GM12878 (cell line): ENCODE data around the gene BRSK2. TPM values are rescaled to one million over a fixed set of nuclear protein-coding genes. Genes with fewer than 3 reads are reported as not detected.

Experiments used
- ATAC-seq: fragments of 200-7000 bp; cut with Tn5 transposase; 3 replicates; pipeline ENCODE4 v1.9.1; 2020; ENCODE audit warnings: mild to moderate bottlenecking, moderate library complexity
- BruUV-seq: library from RNA; stranded (reverse); fragments of 400-500 nt; replicated peaks from 2 replicates; lab custom pipeline; 2021; lab: Mats Ljungman, UMichigan
- CTCF ChIA-PET: fragments of 300-600 bp; sonication (Branson Sonifier 250); formaldehyde crosslinking; extraction: SDS; loops from one replicate; lab custom pipeline; 2021; ENCODE audit warnings: inconsistent platforms; lab: Yijun Ruan, JAX
- POLR2A ChIA-PET: fragments of 350-600 bp; formaldehyde crosslinking; extraction: SDS; loops from one replicate; lab custom pipeline; 2021; ENCODE audit warnings: inconsistent platforms; lab: Charles Lee
- RAD21 ChIA-PET: fragments of 300-600 bp; sonication (Branson Sonifier 250); formaldehyde crosslinking; loops from one replicate; lab custom pipeline; 2023; ENCODE audit warnings: antibody characterized with exemption; ENCODE audit not compliant: unreplicated experiment; lab: Charles Lee
- SMC1A ChIA-PET: fragments of 300-600 bp; sonication (Branson Sonifier 250); formaldehyde crosslinking; loops from one replicate; lab custom pipeline; 2023; ENCODE audit not compliant: unreplicated experiment, uncharacterized antibody; lab: Charles Lee
- DNase-seq: peaks from one replicate; pipeline ENCODE4 v3.0.0-alpha.2; 2011; ENCODE audit warnings: low read depth, low spot score
- FAIRE-seq: peaks from 3 replicates; lab custom pipeline; 2011; peaks lifted over from hg19 to GRCh38; lab: Jason Lieb, UNC
- H2AFZ ChIP-seq: 2 replicates; pipeline ENCODE4 v1.6.0; 2011; ENCODE audit warnings: low read depth, low read length, control low read depth; ENCODE audit not compliant: control insufficient read depth
- H3K27ac ChIP-seq: 2 replicates; pipeline ENCODE4 v1.5.1; 2011; ENCODE audit warnings: control low read depth; ENCODE audit not compliant: control insufficient read depth, insufficient read depth
- H3K27me3 ChIP-seq, 2 experiments: replicated peaks in 1 of 2; 2 replicates each; pipeline versions ENCODE4 v1.6.0 to v1.6.1; 2011; ENCODE audit warnings: low read length in 1 of 2; ENCODE audit not compliant: control insufficient read depth in 2 of 2, insufficient read depth in 2 of 2
- H3K36me3 ChIP-seq, 2 experiments: 2 replicates each; pipeline ENCODE4 v1.5.1; 2011; ENCODE audit warnings: low read length in 1 of 2; ENCODE audit not compliant: control insufficient read depth in 2 of 2, insufficient read depth in 2 of 2
- H3K4me1 ChIP-seq: 2 replicates; pipeline ENCODE4 v1.6.1; 2011; ENCODE audit warnings: mild to moderate bottlenecking, low read length, moderate library complexity, mixed read lengths; ENCODE audit not compliant: control insufficient read depth, insufficient read depth
- H3K4me2 ChIP-seq: 2 replicates; pipeline ENCODE4 v1.6.0; 2011; ENCODE audit warnings: control low read depth; ENCODE audit not compliant: control insufficient read depth, insufficient read depth
- H3K4me3 ChIP-seq: fragments of 200-600 bp; sonication (generic); 2 replicates; pipeline ENCODE4 v1.5.1; 2016
- H3K79me2 ChIP-seq: 2 replicates; pipeline ENCODE4 v1.6.0; 2011; ENCODE audit warnings: low read length; ENCODE audit not compliant: control insufficient read depth, insufficient read depth
- H3K9ac ChIP-seq: 2 replicates; pipeline ENCODE4 v1.8.0; 2011; ENCODE audit warnings: low read length, control low read depth, mixed read lengths; ENCODE audit not compliant: control insufficient read depth, insufficient read depth
- H3K9me3 ChIP-seq: replicated peaks from 3 replicates; pipeline ENCODE4 v1.5.1; 2011; ENCODE audit warnings: mild to moderate bottlenecking, low read length; ENCODE audit not compliant: control insufficient read depth, insufficient read depth
- H4K20me1 ChIP-seq: 2 replicates; pipeline ENCODE4 v1.6.0; 2011; ENCODE audit not compliant: control insufficient read depth, insufficient read depth
- HCFC1 ChIP-seq: fragments of 150-350 bp; IDR thresholded peaks from 2 replicates; pipeline ENCODE4 v1.6.1; 2014; ENCODE audit warnings: low read length
- KDM1A ChIP-seq: fragments of 200-600 bp; sonication (generic); IDR thresholded peaks from 2 replicates; pipeline ENCODE4 v1.6.1; 2016; ENCODE audit warnings: borderline replicate concordance
- MEF2A ChIP-seq: IDR thresholded peaks from 2 replicates; pipeline ENCODE4 v1.6.1; 2011; ENCODE audit warnings: low read depth, mild to moderate bottlenecking, low read length, moderate library complexity; ENCODE audit not compliant: insufficient read depth
- NFXL1 ChIP-seq: fragments of 450-650 bp; IDR thresholded peaks from 2 replicates; pipeline ENCODE4 v1.6.1; 2017; ENCODE audit warnings: antibody characterized with exemption, mild to moderate bottlenecking, borderline replicate concordance
- PRDM15 ChIP-seq: fragments of 450-650 bp; formaldehyde crosslinking; IDR thresholded peaks from 2 replicates; pipeline ENCODE4 v1.4.0; 2020; ENCODE audit warnings: mild to moderate bottlenecking, moderate library complexity
- RELB ChIP-seq: fragments of 450-650 bp; IDR thresholded peaks from 2 replicates; pipeline ENCODE4 v1.6.1; 2017; ENCODE audit warnings: low read depth, mild to moderate bottlenecking, moderate library complexity
- SMAD1 ChIP-seq: fragments of 450-650 bp; IDR thresholded peaks from 2 replicates; pipeline ENCODE4 v1.6.1; 2018; ENCODE audit warnings: mild to moderate bottlenecking, low read depth; ENCODE audit not compliant: partially characterized antibody
- STAT1 ChIP-seq: fragments of 450-650 bp; conservative IDR thresholded peaks from 2 replicates; pipeline ENCODE4 v1.6.1; 2014; ENCODE audit warnings: antibody characterized with exemption, mild to moderate bottlenecking
- ZNF217 ChIP-seq: fragments of 450-650 bp; IDR thresholded peaks from 2 replicates; pipeline ENCODE4 v1.6.1; 2017; ENCODE audit warnings: antibody characterized with exemption, mild to moderate bottlenecking
- WGBS: methylation state at CpG from one replicate; pipeline ENCODE4 v1.1.6; 2016; ENCODE audit warnings: low lambda C conversion rate; ENCODE audit not compliant: insufficient replicate concordance, insufficient coverage; ENCODE audit errors: missing lambda C conversion rate; 5-methylcytosine and 5-hydroxymethylcytosine counted together
- in situ Hi-C: fragments of 300-500 bp; cut with MboI; formaldehyde crosslinking; loops from 9 replicates; pipeline ENCODE4 v1.14.3; 2018; ENCODE audit warnings: mixed read lengths
- intact Hi-C: fragments of 100-400 bp; cut with micrococcal nuclease; formaldehyde crosslinking; loops from one replicate; pipeline ENCODE4 v1.14.2; 2022; ENCODE audit not compliant: unreplicated experiment
- polyA plus RNA-seq, 11 experiments: library from polyadenylated mRNA; depleted of rRNA in 4 of 11; unstranded in 6 of 11; stranded (reverse) in 5 of 11; fragments of >200 nt; fragmentation: Nextera tagmentation in 4 of 11; fragmentation: Illumina TruSeq in 1 of 11; extraction: Ambion mirVana in 4 of 11; extraction: Trizol in 1 of 11; gene quantifications; 1 replicate in 1 of 11; 2 replicates in 10 of 11; pipeline versions ENCODE4 v1.2.1 to v1.2.3, GENCODE V29; 2011 to 2016; ENCODE audit warnings: inconsistent platforms in 2 of 11, missing spikeins in 2 of 11, low read depth in 1 of 11
- total RNA-seq, 4 experiments: library from RNA; depleted of rRNA in 3 of 4; stranded (reverse); fragments of >200 nt in 3 of 4; fragmentation: Illumina TruSeq in 1 of 4; extraction: Trizol in 1 of 4; gene quantifications; 2 replicates each; pipeline versions ENCODE4 v1.2.1 to v1.2.3, GENCODE V29; 2013 to 2021
- TF ChIP-seq, protein P1 (sequence below): fragments of 450-650 bp; IDR thresholded peaks from 2 replicates; pipeline ENCODE4 v1.6.1; 2017; ENCODE audit warnings: mild to moderate bottlenecking, moderate library complexity
- TF ChIP-seq, protein P2 (sequence below): fragments of 450-650 bp; IDR thresholded peaks from 2 replicates; pipeline ENCODE4 v1.6.1; 2016; ENCODE audit warnings: mild to moderate bottlenecking

Gene BRSK2
- total and polyA plus RNA-seq, 10 of the 15 experiments (the other 5 are each of a cell fraction or from before 2014, with no cell fraction given): 0.13 TPM; not detected in 9

- no peak for TF ChIP-seq MEF2A
- TF ChIP-seq HCFC1: no peak
- TF ChIP-seq, protein P1, sequence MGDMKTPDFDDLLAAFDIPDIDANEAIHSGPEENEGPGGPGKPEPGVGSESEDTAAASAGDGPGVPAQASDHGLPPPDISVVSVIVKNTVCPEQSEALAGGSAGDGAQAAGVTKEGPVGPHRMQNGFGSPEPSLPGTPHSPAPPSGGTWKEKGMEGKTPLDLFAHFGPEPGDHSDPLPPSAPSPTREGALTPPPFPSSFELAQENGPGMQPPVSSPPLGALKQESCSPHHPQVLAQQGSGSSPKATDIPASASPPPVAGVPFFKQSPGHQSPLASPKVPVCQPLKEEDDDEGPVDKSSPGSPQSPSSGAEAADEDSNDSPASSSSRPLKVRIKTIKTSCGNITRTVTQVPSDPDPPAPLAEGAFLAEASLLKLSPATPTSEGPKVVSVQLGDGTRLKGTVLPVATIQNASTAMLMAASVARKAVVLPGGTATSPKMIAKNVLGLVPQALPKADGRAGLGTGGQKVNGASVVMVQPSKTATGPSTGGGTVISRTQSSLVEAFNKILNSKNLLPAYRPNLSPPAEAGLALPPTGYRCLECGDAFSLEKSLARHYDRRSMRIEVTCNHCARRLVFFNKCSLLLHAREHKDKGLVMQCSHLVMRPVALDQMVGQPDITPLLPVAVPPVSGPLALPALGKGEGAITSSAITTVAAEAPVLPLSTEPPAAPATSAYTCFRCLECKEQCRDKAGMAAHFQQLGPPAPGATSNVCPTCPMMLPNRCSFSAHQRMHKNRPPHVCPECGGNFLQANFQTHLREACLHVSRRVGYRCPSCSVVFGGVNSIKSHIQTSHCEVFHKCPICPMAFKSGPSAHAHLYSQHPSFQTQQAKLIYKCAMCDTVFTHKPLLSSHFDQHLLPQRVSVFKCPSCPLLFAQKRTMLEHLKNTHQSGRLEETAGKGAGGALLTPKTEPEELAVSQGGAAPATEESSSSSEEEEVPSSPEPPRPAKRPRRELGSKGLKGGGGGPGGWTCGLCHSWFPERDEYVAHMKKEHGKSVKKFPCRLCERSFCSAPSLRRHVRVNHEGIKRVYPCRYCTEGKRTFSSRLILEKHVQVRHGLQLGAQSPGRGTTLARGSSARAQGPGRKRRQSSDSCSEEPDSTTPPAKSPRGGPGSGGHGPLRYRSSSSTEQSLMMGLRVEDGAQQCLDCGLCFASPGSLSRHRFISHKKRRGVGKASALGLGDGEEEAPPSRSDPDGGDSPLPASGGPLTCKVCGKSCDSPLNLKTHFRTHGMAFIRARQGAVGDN: no peak
These were observed 106.5 kb downstream of the BRSK2 start (continued) for GRCh38 chr11:1496091-1496760.

GRCh38 chr11:1496761-1497095 lies 107.0 kb downstream of the BRSK2 start:
- peaks cover 0 to 4% of the 10 kb centered on the region in 2 experiments; a peak in 2 of 4 replicates for H3K36me3 ChIP-seq
- no TSS peak for BruUV-seq
- FAIRE-seq (no peak), ATAC-seq (no peak), DNase-seq (no peak)
- in situ Hi-C loops (no loop called here), intact Hi-C loops (no loop called here)
- ChIA-PET RAD21 (no interaction called here), POLR2A (no interaction called here), SMC1A (no interaction called here), CTCF (no interaction called here)
- peaks cover 3% of the 10 kb centered on the region; the same call in 1 of the 2 replicates for H3K4me1 ChIP-seq
- peaks cover 2% of the 10 kb centered on the region; the same call in 2 of the 3 replicates for H3K9me3 ChIP-seq
- no peaks in the 10 kb centered on the region; the same call in none of the 2 replicates for H3K79me2 ChIP-seq
- H3K27ac ChIP-seq: no peak overlapping the region
- 98% methylated on average over 3 of the region's 3 CpGs for WGBS
- no peak overlapping the region for H3K4me2 ChIP-seq
- no peaks in the 10 kb centered on the region for H4K20me1 ChIP-seq
- no peak overlapping the region for H3K9ac ChIP-seq
- H3K4me3 ChIP-seq: no peak overlapping the region
- H2AFZ ChIP-seq: no peak overlapping the region
- no peaks in the 10 kb centered on the region for H3K27me3 ChIP-seq
- TF ChIP-seq SMAD1 (no peak), RELB (no peak), ZNF217 (no peak), KDM1A (no peak), STAT1 (no peak), PRDM15 (CRISPR knock-in tag) (no peak), NFXL1 (no peak)
- TF ChIP-seq, protein P2, sequence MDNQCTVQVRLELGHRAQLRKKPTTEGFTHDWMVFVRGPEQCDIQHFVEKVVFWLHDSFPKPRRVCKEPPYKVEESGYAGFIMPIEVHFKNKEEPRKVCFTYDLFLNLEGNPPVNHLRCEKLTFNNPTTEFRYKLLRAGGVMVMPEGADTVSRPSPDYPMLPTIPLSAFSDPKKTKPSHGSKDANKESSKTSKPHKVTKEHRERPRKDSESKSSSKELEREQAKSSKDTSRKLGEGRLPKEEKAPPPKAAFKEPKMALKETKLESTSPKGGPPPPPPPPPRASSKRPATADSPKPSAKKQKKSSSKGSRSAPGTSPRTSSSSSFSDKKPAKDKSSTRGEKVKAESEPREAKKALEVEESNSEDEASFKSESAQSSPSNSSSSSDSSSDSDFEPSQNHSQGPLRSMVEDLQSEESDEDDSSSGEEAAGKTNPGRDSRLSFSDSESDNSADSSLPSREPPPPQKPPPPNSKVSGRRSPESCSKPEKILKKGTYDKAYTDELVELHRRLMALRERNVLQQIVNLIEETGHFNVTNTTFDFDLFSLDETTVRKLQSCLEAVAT: no peak
